ENCODE results near the gene CD46. TPM values are rescaled to one million over a fixed set of nuclear protein-coding genes. Genes with fewer than 3 reads are reported as not detected.

Gene CD46
- total RNA-seq, 1 experiment from 2014 or later: 86.4 TPM

GRCh38 chr1:207805841-207806421, 54.1 kb downstream of the CD46 start:
- DNase-seq: peak; percentile 95
- no peaks in the 10 kb centered on the region for H3K9me3 ChIP-seq
- H3K36me3 ChIP-seq: peaks cover 30% of the 10 kb centered on the region
- H3K4me3 ChIP-seq: no peak overlapping the region
- no peaks in the 10 kb centered on the region for H3K27me3 ChIP-seq

- no peak for DNase-seq
- Histone ChIP-seq H3K36me3 (peaks cover 31% of the 10 kb centered on the region), H3K4me3 (no peak overlapping the region), H3K9me3 (no peaks in the 10 kb centered on the region), H3K27me3 (no peaks in the 10 kb centered on the region)
Observed at GRCh38 chr1:207806531-207807325, 54.9 kb downstream of the CD46 start.

GRCh38 chr1:207807326-207807689, 55.5 kb downstream of the CD46 start:
- no peaks in the 10 kb centered on the region for H3K9me3 ChIP-seq
- H3K36me3 ChIP-seq: peaks cover 36% of the 10 kb centered on the region
- H3K27me3 ChIP-seq: no peaks in the 10 kb centered on the region
- no peak overlapping the region for H3K4me3 ChIP-seq
- DNase-seq: no peak

- no peaks in the 10 kb centered on the region for H3K27me3 ChIP-seq
- H3K9me3 ChIP-seq: no peaks in the 10 kb centered on the region
- DNase-seq: no peak
- H3K36me3 ChIP-seq: peaks cover 40% of the 10 kb centered on the region
- H3K4me3 ChIP-seq: no peak overlapping the region
Observed at GRCh38 chr1:207807690-207808321, 56.0 kb downstream of the CD46 start.

GRCh38 chr1:207808322-207808705, 56.5 kb downstream of the CD46 start:
- no peak for DNase-seq
- Histone ChIP-seq H3K27me3 (no peaks in the 10 kb centered on the region), H3K36me3 (peaks cover 43% of the 10 kb centered on the region), H3K9me3 (no peaks in the 10 kb centered on the region), H3K4me3 (no peak overlapping the region)

GRCh38 chr1:207808911-207809555, 57.2 kb downstream of the CD46 start:
- Histone ChIP-seq H3K4me3 (no peak overlapping the region), H3K27me3 (no peaks in the 10 kb centered on the region), H3K36me3 (peaks cover 40% of the 10 kb centered on the region), H3K9me3 (no peaks in the 10 kb centered on the region)
- DNase-seq: no peak

GRCh38 chr1:207810173-207810572, 58.3 kb downstream of the CD46 start:
- H3K9me3 ChIP-seq: no peaks in the 10 kb centered on the region
- no peak overlapping the region for H3K4me3 ChIP-seq
- DNase-seq: peak; percentile 71
- H3K36me3 ChIP-seq: peaks cover 42% of the 10 kb centered on the region
- H3K27me3 ChIP-seq: no peaks in the 10 kb centered on the region

- Histone ChIP-seq H3K4me3 (no peak overlapping the region), H3K36me3 (peaks cover 42% of the 10 kb centered on the region), H3K9me3 (no peaks in the 10 kb centered on the region), H3K27me3 (no peaks in the 10 kb centered on the region)
- DNase-seq: no peak
Observed at GRCh38 chr1:207810606-207811295, 58.9 kb downstream of the CD46 start.

- H3K36me3 ChIP-seq: peaks cover 42% of the 10 kb centered on the region
- DNase-seq: no peak
- no peaks in the 10 kb centered on the region for H3K9me3 ChIP-seq
- H3K27me3 ChIP-seq: no peaks in the 10 kb centered on the region
- no peak overlapping the region for H3K4me3 ChIP-seq
Observed at GRCh38 chr1:207811319-207811718, 59.5 kb downstream of the CD46 start.

GRCh38 chr1:207811920-207812720, 60.3 kb downstream of the CD46 start:
- H3K4me3 ChIP-seq: no peak overlapping the region

GRCh38 chr1:207812778-207813511, 61.1 kb downstream of the CD46 start:
- H3K9me3 ChIP-seq: no peaks in the 10 kb centered on the region
- peaks cover 44% of the 10 kb centered on the region for H3K36me3 ChIP-seq
- no peaks in the 10 kb centered on the region for H3K27me3 ChIP-seq
- DNase-seq: no peak
- H3K4me3 ChIP-seq: no peak overlapping the region

More at GRCh38 chr1:207811920-207812720, 60.3 kb downstream of the CD46 start:
- peak; percentile 23 for DNase-seq
- Histone ChIP-seq H3K27me3 (no peaks in the 10 kb centered on the region), H3K9me3 (no peaks in the 10 kb centered on the region), H3K36me3 (peaks cover 44% of the 10 kb centered on the region)

- Histone ChIP-seq H3K4me3 (no peak overlapping the region), H3K36me3 (peaks cover 41% of the 10 kb centered on the region), H3K9me3 (no peaks in the 10 kb centered on the region), H3K27me3 (no peaks in the 10 kb centered on the region)
- no peak for DNase-seq
Observed at GRCh38 chr1:207813512-207813881, 61.6 kb downstream of the CD46 start.

GRCh38 chr1:207813946-207814345, 62.1 kb downstream of the CD46 start:
- H3K27me3 ChIP-seq: no peaks in the 10 kb centered on the region
- DNase-seq: no peak
- no peak overlapping the region for H3K4me3 ChIP-seq
- no peaks in the 10 kb centered on the region for H3K9me3 ChIP-seq
- H3K36me3 ChIP-seq: peaks cover 36% of the 10 kb centered on the region

- DNase-seq: no peak
- Histone ChIP-seq H3K9me3 (no peaks in the 10 kb centered on the region), H3K36me3 (peaks cover 35% of the 10 kb centered on the region), H3K27me3 (no peaks in the 10 kb centered on the region), H3K4me3 (no peak overlapping the region)
Observed at GRCh38 chr1:207814469-207814868, 62.6 kb downstream of the CD46 start.

GRCh38 chr1:207815466-207815865, 63.6 kb downstream of the CD46 start:
- H3K9me3 ChIP-seq: no peaks in the 10 kb centered on the region
- H3K4me3 ChIP-seq: no peak overlapping the region
- no peak for DNase-seq
- peaks cover 35% of the 10 kb centered on the region for H3K36me3 ChIP-seq
- no peaks in the 10 kb centered on the region for H3K27me3 ChIP-seq

- DNase-seq: no peak
- H3K27me3 ChIP-seq: no peaks in the 10 kb centered on the region
- no peak overlapping the region for H3K4me3 ChIP-seq
Observed at GRCh38 chr1:207815913-207816291, 64.0 kb downstream of the CD46 start.

More at GRCh38 chr1:207815913-207816291, 64.0 kb downstream of the CD46 start:
- Histone ChIP-seq H3K9me3 (no peaks in the 10 kb centered on the region), H3K36me3 (peaks cover 35% of the 10 kb centered on the region)
